ENCODE results near the gene COBL. TPM values are rescaled to one million over a fixed set of nuclear protein-coding genes. Genes with fewer than 3 reads are reported as not detected.

The COBL gene
- total and polyA plus RNA-seq, 2 donors (not counting 3 experiments of a cell fraction or from before 2014, with no cell fraction given) = 0.11 TPM; not detected in 1

- no TSS peak for BruUV-seq (replicated peaks)
- intact Hi-C loops (cut with micrococcal nuclease) = no loop called here
- POLR2A ChIA-PET = no interaction called here
Measured at GRCh38 chr7:50983850-50984249, 332.8 kb downstream of the COBL start.

More at GRCh38 chr7:50983850-50984249, 332.8 kb downstream of the COBL start:
- Histone ChIP-seq H3K9ac (replicated peaks; ENCODE audit: extremely low read depth, insufficient read depth, low read length) (no peak overlapping the region), H3K4me3 (replicated peaks in 1 of 3; ENCODE audit: insufficient read depth in 1 of 3, low read depth in 1 of 3, low read length in 3 of 3) (no peak overlapping the region), H3K36me3 (ENCODE audit: control insufficient read depth in 2 of 2, extremely low read depth in 1 of 2, insufficient read depth in 2 of 2, low read length in 2 of 2) (no peaks in the 10 kb centered on the region), H3K9me3 (replicated peaks; ENCODE audit: control insufficient read depth, insufficient read depth, low read length) (no peaks in the 10 kb centered on the region), H3K4me2 (ENCODE audit: insufficient read depth, low read length) (no peak overlapping the region), H3K79me2 (ENCODE audit: control insufficient read depth, insufficient read depth, low read length) (no peaks in the 10 kb centered on the region), H3K27me3 (ENCODE audit: control insufficient read depth in 2 of 2, insufficient read depth in 2 of 2, low read length in 2 of 2) (peaks cover 2 to 3% of the 10 kb centered on the region in 2 experiments), H4K20me1 (replicated peaks; ENCODE audit: control insufficient read depth, extremely low read depth, insufficient read depth, low read length) (no peaks in the 10 kb centered on the region), H3K9me1 (replicated peaks; ENCODE audit: control insufficient read depth, extremely low read depth, insufficient read depth, low read length) (no peaks in the 10 kb centered on the region), H3K27ac (ENCODE audit: insufficient read depth, low read depth, low read length) (no peak overlapping the region), H3K4me1 (ENCODE audit: control insufficient read depth, extremely low read depth, insufficient read depth, low read length) (peaks cover 2% of the 10 kb centered on the region), H2AFZ (ENCODE audit: low read depth, low read length) (no peak overlapping the region)
- dilution Hi-C loops (cut with MboI; ENCODE audit: extremely low pct_ligation_motif_present, low sequenced_read_pairs) = no loop called here
- DNase-seq (ENCODE audit: low read depth, low spot score) = no peak
- TF ChIP-seq GATA2 (IDR thresholded peaks at IDR 0.05; ENCODE audit: insufficient read depth, insufficient read length, low read depth, low read length) = no peak
- TF ChIP-seq, protein P1, sequence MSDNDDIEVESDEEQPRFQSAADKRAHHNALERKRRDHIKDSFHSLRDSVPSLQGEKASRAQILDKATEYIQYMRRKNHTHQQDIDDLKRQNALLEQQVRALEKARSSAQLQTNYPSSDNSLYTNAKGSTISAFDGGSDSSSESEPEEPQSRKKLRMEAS (IDR thresholded peaks at IDR 0.05; ENCODE audit: insufficient read depth, insufficient read length) = no peak
- no peak for TF ChIP-seq MYC (IDR thresholded peaks at IDR 0.05; ENCODE audit: low read depth, low read length)
- TF ChIP-seq FOS (IDR thresholded peaks at IDR 0.05; ENCODE audit: borderline replicate concordance, insufficient read depth, low read length) = no peak
- TF ChIP-seq, protein P2, sequence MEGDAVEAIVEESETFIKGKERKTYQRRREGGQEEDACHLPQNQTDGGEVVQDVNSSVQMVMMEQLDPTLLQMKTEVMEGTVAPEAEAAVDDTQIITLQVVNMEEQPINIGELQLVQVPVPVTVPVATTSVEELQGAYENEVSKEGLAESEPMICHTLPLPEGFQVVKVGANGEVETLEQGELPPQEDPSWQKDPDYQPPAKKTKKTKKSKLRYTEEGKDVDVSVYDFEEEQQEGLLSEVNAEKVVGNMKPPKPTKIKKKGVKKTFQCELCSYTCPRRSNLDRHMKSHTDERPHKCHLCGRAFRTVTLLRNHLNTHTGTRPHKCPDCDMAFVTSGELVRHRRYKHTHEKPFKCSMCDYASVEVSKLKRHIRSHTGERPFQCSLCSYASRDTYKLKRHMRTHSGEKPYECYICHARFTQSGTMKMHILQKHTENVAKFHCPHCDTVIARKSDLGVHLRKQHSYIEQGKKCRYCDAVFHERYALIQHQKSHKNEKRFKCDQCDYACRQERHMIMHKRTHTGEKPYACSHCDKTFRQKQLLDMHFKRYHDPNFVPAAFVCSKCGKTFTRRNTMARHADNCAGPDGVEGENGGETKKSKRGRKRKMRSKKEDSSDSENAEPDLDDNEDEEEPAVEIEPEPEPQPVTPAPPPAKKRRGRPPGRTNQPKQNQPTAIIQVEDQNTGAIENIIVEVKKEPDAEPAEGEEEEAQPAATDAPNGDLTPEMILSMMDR (IDR thresholded peaks at IDR 0.05; ENCODE audit: extremely low read depth in 1 of 2, insufficient read depth in 1 of 2, low read depth in 1 of 2, low read length in 2 of 2) = no peak
- no peak for TF ChIP-seq EZH2 (IDR thresholded peaks at IDR 0.05; ENCODE audit: borderline replicate concordance, low read depth, low read length, severe bottlenecking)
- no peak for TF ChIP-seq POLR2AphosphoS5 (IDR thresholded peaks at IDR 0.05; ENCODE audit: insufficient read depth, low read depth, low read length)
- no peak for TF ChIP-seq JUN (IDR thresholded peaks at IDR 0.05; ENCODE audit: borderline replicate concordance, insufficient read depth, insufficient read length, low read depth)
- no peak for FAIRE-seq
- CTCF ChIA-PET = no interaction called here
